Measurements from ENCODE around the gene SPEG.

DNA sequence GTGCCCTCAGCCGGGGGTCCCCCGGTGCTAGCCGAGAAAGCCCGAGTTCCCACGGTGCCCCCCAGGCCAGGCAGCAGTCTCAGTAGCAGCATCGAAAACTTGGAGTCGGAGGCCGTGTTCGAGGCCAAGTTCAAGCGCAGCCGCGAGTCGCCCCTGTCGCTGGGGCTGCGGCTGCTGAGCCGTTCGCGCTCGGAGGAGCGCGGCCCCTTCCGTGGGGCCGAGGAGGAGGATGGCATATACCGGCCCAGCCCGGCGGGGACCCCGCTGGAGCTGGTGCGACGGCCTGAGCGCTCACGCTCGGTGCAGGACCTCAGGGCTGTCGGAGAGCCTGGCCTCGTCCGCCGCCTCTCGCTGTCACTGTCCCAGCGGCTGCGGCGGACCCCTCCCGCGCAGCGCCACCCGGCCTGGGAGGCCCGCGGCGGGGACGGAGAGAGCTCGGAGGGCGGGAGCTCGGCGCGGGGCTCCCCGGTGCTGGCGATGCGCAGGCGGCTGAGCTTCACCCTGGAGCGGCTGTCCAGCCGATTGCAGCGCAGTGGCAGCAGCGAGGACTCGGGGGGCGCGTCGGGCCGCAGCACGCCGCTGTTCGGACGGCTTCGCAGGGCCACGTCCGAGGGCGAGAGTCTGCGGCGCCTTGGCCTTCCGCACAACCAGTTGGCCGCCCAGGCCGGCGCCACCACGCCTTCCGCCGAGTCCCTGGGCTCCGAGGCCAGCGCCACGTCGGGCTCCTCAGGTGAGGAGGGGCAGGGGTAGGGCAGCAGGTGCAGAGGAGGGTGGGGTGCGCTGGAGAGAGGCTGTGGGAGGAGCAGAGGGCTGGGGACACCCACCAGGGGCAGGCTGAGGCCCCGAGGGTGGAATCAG, 49.9 kb downstream of the SPEG start:
- no peak for TF ChIP-seq POLR2A (IDR thresholded peaks at IDR 0.05)
- TF ChIP-seq, protein P1, sequence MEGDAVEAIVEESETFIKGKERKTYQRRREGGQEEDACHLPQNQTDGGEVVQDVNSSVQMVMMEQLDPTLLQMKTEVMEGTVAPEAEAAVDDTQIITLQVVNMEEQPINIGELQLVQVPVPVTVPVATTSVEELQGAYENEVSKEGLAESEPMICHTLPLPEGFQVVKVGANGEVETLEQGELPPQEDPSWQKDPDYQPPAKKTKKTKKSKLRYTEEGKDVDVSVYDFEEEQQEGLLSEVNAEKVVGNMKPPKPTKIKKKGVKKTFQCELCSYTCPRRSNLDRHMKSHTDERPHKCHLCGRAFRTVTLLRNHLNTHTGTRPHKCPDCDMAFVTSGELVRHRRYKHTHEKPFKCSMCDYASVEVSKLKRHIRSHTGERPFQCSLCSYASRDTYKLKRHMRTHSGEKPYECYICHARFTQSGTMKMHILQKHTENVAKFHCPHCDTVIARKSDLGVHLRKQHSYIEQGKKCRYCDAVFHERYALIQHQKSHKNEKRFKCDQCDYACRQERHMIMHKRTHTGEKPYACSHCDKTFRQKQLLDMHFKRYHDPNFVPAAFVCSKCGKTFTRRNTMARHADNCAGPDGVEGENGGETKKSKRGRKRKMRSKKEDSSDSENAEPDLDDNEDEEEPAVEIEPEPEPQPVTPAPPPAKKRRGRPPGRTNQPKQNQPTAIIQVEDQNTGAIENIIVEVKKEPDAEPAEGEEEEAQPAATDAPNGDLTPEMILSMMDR (IDR thresholded peaks at IDR 0.05): no peak

Measured in Peyer's patch (tissue), 4 donors.